H9 (cell line): ENCODE results near the gene SCD. TPM values are rescaled to one million over a fixed set of nuclear protein-coding genes. Genes with fewer than 3 reads are reported as not detected.

Source experiments
- DNase-seq: peaks from one replicate; pipeline ENCODE4 v3.0.0-alpha.2; 2017
- H2AFZ ChIP-seq: one replicate; pipeline ENCODE4 v1.6.1; 2013; ENCODE audit warnings: mild to moderate bottlenecking, low read length, control low read depth, moderate library complexity
- H2AK5ac ChIP-seq: 2 replicates; pipeline ENCODE4 v1.6.1; 2013; ENCODE audit warnings: low read length, control low read depth, mixed read lengths; ENCODE audit not compliant: insufficient read length
- H2BK120ac ChIP-seq: one replicate; pipeline ENCODE4 v1.6.1; 2013; ENCODE audit warnings: low read depth, mild to moderate bottlenecking, low read length, control low read depth, inconsistent platforms; ENCODE audit not compliant: poor library complexity, severe bottlenecking
- H2BK12ac ChIP-seq: 2 replicates; pipeline ENCODE4 v1.6.1; 2013; ENCODE audit warnings: low read length, control low read depth, mixed read lengths, low read depth; ENCODE audit not compliant: insufficient read length
- H2BK15ac ChIP-seq: 2 replicates; pipeline ENCODE4 v1.6.1; 2013; ENCODE audit warnings: low read depth, low read length, control low read depth
- H2BK20ac ChIP-seq: one replicate; pipeline ENCODE4 v1.6.1; 2013; ENCODE audit warnings: low read depth, mild to moderate bottlenecking, low read length, control low read depth, inconsistent platforms; ENCODE audit not compliant: poor library complexity, severe bottlenecking
- H2BK5ac ChIP-seq: 2 replicates; pipeline ENCODE4 v1.6.1; 2013; ENCODE audit warnings: low read length, control low read depth, mixed read lengths; ENCODE audit not compliant: insufficient read length
- H3K14ac ChIP-seq: 2 replicates; pipeline ENCODE4 v1.6.1; 2013; ENCODE audit warnings: low read length, control low read depth; ENCODE audit not compliant: insufficient read depth
- H3K18ac ChIP-seq: 2 replicates; pipeline ENCODE4 v1.6.1; 2013; ENCODE audit warnings: low read depth, mild to moderate bottlenecking, mixed read lengths, low read length, control low read depth; ENCODE audit not compliant: insufficient read length
- H3K23ac ChIP-seq: 2 replicates; pipeline ENCODE4 v1.6.1; 2013; ENCODE audit warnings: low read length, control low read depth, mixed read lengths, low read depth; ENCODE audit not compliant: insufficient read length
- H3K23me2 ChIP-seq: 2 replicates; pipeline ENCODE4 v1.6.1; 2013; ENCODE audit warnings: low read depth, mild to moderate bottlenecking, mixed read lengths, low read length, control low read depth; ENCODE audit not compliant: insufficient read length, poor library complexity, severe bottlenecking
- H3K27ac ChIP-seq: 2 replicates; pipeline ENCODE4 v1.5.1; 2013; ENCODE audit warnings: low read length, control low read depth, mixed read lengths, low read depth; ENCODE audit not compliant: insufficient read length
- H3K27me3 ChIP-seq: 2 replicates; pipeline ENCODE4 v1.6.1; 2013; ENCODE audit warnings: low read length, control low read depth, inconsistent platforms; ENCODE audit not compliant: insufficient read depth
- H3K4ac ChIP-seq: 2 replicates; pipeline ENCODE4 v1.6.1; 2013; ENCODE audit warnings: low read depth, mild to moderate bottlenecking, control low read depth, inconsistent platforms, low read length, moderate library complexity
- H3K4me1 ChIP-seq: 2 replicates; pipeline ENCODE4 v1.6.1; 2013; ENCODE audit warnings: low read length, control low read depth, inconsistent platforms; ENCODE audit not compliant: insufficient read depth
- H3K4me2 ChIP-seq: 2 replicates; pipeline ENCODE4 v1.6.1; 2013; ENCODE audit warnings: low read length, control low read depth, mixed read lengths; ENCODE audit not compliant: insufficient read length, insufficient read depth
- H3K56ac ChIP-seq: 2 replicates; pipeline ENCODE4 v1.6.1; 2013; ENCODE audit warnings: low read depth, mild to moderate bottlenecking, mixed read lengths, low read length, control low read depth; ENCODE audit not compliant: insufficient read length
- H3K79me1 ChIP-seq: 2 replicates; pipeline ENCODE4 v1.6.1; 2013; ENCODE audit warnings: low read depth, mild to moderate bottlenecking, moderate library complexity, low read length, control low read depth, inconsistent platforms; ENCODE audit not compliant: insufficient read depth, poor library complexity, severe bottlenecking
- H3K79me2 ChIP-seq: 2 replicates; pipeline ENCODE4 v1.6.1; 2013; ENCODE audit warnings: low read length, control low read depth, inconsistent platforms; ENCODE audit not compliant: insufficient read depth
- H3K9ac ChIP-seq: 2 replicates; pipeline ENCODE4 v1.6.1; 2013; ENCODE audit warnings: low read length, control low read depth, mixed read lengths; ENCODE audit not compliant: insufficient read length; ENCODE audit errors: extremely low read depth
- H3K9me3 ChIP-seq: one replicate; pipeline ENCODE4 v1.6.1; 2013; ENCODE audit warnings: low read depth, low read length, inconsistent platforms; ENCODE audit not compliant: control insufficient read depth
- H3T11ph ChIP-seq: one replicate; pipeline ENCODE4 v1.6.1; 2013; ENCODE audit warnings: mild to moderate bottlenecking, low read length, control low read depth, inconsistent platforms
- H4K20me1 ChIP-seq: one replicate; pipeline ENCODE4 v1.6.1; 2013; ENCODE audit not compliant: control insufficient read depth, insufficient read length, insufficient read depth
- H4K5ac ChIP-seq: 2 replicates; pipeline ENCODE4 v1.6.1; 2013; ENCODE audit warnings: low read depth, mild to moderate bottlenecking, mixed read lengths, low read length, control low read depth; ENCODE audit not compliant: insufficient read length
- H4K8ac ChIP-seq: replicated peaks from 2 replicates; pipeline ENCODE4 v1.6.1; 2013; ENCODE audit warnings: low read length, control low read depth, mixed read lengths, low read depth; ENCODE audit not compliant: insufficient read length
- H4K91ac ChIP-seq: 2 replicates; pipeline ENCODE4 v1.6.1; 2013; ENCODE audit warnings: low read depth, mild to moderate bottlenecking, moderate library complexity, mixed read lengths, low read length, control low read depth; ENCODE audit not compliant: insufficient read length
- H3K27ac Mint-ChIP-seq, 3 experiments: 2 replicates in 2 of 3; 3 replicates in 1 of 3; pipeline ENCODE4 v1.8.0; 2020 to 2021; ENCODE audit warnings: mixed read lengths in 3 of 3, mild to moderate bottlenecking in 1 of 3, moderate library complexity in 1 of 3
- H3K27me3 Mint-ChIP-seq: 2 replicates; pipeline ENCODE4 v1.8.0; 2021; ENCODE audit warnings: low read depth, mild to moderate bottlenecking, moderate library complexity, mixed read lengths
- H3K36me3 Mint-ChIP-seq, 3 experiments: 2 replicates in 2 of 3; 3 replicates in 1 of 3; pipeline ENCODE4 v1.8.0; 2020 to 2021; ENCODE audit warnings: low read depth in 3 of 3, mixed read lengths in 3 of 3; ENCODE audit not compliant: insufficient read depth in 1 of 3
- H3K4me1 Mint-ChIP-seq, 2 experiments: 2 replicates each; pipeline ENCODE4 v1.8.0; 2020; ENCODE audit warnings: mixed read lengths in 2 of 2
- H3K4me3 Mint-ChIP-seq, 2 experiments: 2 replicates in 1 of 2; 3 replicates in 1 of 2; pipeline ENCODE4 v1.8.0; 2020 to 2021; ENCODE audit warnings: mild to moderate bottlenecking in 2 of 2, mixed read lengths in 2 of 2, moderate library complexity in 1 of 2
- H3K9me3 Mint-ChIP-seq, 2 experiments: 2 replicates in 1 of 2; 3 replicates in 1 of 2; pipeline ENCODE4 v1.8.0; 2020; ENCODE audit warnings: mild to moderate bottlenecking in 2 of 2, mixed read lengths in 2 of 2, moderate library complexity in 1 of 2
- CTCF ChIP-seq: fragments of 200-600 bp; sonication (generic); conservative IDR thresholded peaks from 3 replicates; pipeline ENCODE4 v1.8.0; 2021; ENCODE audit warnings: antibody characterized with exemption, mild to moderate bottlenecking
- WGBS: extraction: QIAGEN DNeasy Blood & Tissue Kit; methylation state at CpG from one replicate; pipeline ENCODE4 v1.1.7; 2013; ENCODE audit warnings: missing lambda C conversion rate, low lambda C conversion rate, mixed read lengths; ENCODE audit not compliant: insufficient read length; ENCODE audit errors: extremely low coverage; 5-methylcytosine and 5-hydroxymethylcytosine counted together
- total RNA-seq: library from RNA; stranded (reverse); gene quantifications from 2 replicates; pipeline ENCODE4 v1.2.1, GENCODE V29; 2021

SCD gene
- total RNA-seq, 1 experiment from 2014 or later: 354 TPM

GRCh38 chr10:100350914-100351485 is 4.0 kb downstream of the SCD start:
- no peak overlapping the region for H2BK5ac ChIP-seq
- peaks cover 12% of the 10 kb centered on the region for H4K20me1 ChIP-seq
- no peak overlapping the region for H2AK5ac ChIP-seq
- H3K4ac ChIP-seq: no peak overlapping the region
- Mint-ChIP-seq H3K4me3 (peak overlapping the region; percentile 90 to 100), H3K27ac (peak overlapping the region; percentile 25 to 83 (median 76); a peak in 4 of 7 replicates), H3K9me3 (peaks cover 3 to 5% of the 10 kb centered on the region in 2 experiments; a peak in 2 of 5 replicates), H3K36me3 (peaks cover 83 to 86% (median 83%) of the 10 kb centered on the region in 3 experiments), H3K4me1 (peaks cover 55 to 61% of the 10 kb centered on the region in 2 experiments), H3K27me3 (no peaks in the 10 kb centered on the region)
- H3K4me2 ChIP-seq: peak overlapping the region; percentile 70
- H3K4me1 ChIP-seq: peaks cover 2% of the 10 kb centered on the region; the same call in 1 of the 2 replicates
- H4K8ac ChIP-seq: no peak overlapping the region
- no peak overlapping the region for H3T11ph ChIP-seq
- H3K18ac ChIP-seq: no peak overlapping the region
- no peak overlapping the region for H2AFZ ChIP-seq
- H4K5ac ChIP-seq: no peak overlapping the region
- H3K27ac ChIP-seq: peak overlapping the region; percentile 39
- no peak overlapping the region for H2BK15ac ChIP-seq
- H2BK20ac ChIP-seq: no peak overlapping the region
- peaks cover 16% of the 10 kb centered on the region for H3K79me1 ChIP-seq
- H3K23me2 ChIP-seq: peaks cover 13% of the 10 kb centered on the region
- no CpG with 5 or more reads among the region's 5 CpGs for WGBS
- no peaks in the 10 kb centered on the region for H3K27me3 ChIP-seq
- TF ChIP-seq CTCF: no peak
- no peak overlapping the region for H2BK120ac ChIP-seq
- peaks cover 53% of the 10 kb centered on the region for H3K79me2 ChIP-seq
- H4K91ac ChIP-seq: no peak overlapping the region
- DNase-seq: no peak
- H3K14ac ChIP-seq: no peak overlapping the region
- H2BK12ac ChIP-seq: no peak overlapping the region
- H3K9me3 ChIP-seq: no peaks in the 10 kb centered on the region
- peak overlapping the region; percentile 43 for H3K9ac ChIP-seq
- no peak overlapping the region for H3K23ac ChIP-seq
- H3K56ac ChIP-seq: no peak overlapping the region
